Parathyroid adenoma (tissue), 2 donors: ENCODE measurements around the gene VAC14.
A peak's percentile ranks its signal among the peaks of the same experiment; 100 is the strongest.

Source experiments
- H2AFZ ChIP-seq: fragments of 300-600 bp; sonication (generic); one replicate; pipeline ENCODE4 v1.7.0; 2017; ENCODE audit warnings: antibody characterized with exemption, mild to moderate bottlenecking
- H3K27ac ChIP-seq: fragments of 300-600 bp; sonication (generic); one replicate; pipeline ENCODE4 v1.7.0; 2017
- H3K27me3 ChIP-seq: fragments of 300-600 bp; sonication (generic); one replicate; pipeline ENCODE4 v1.7.0; 2017; ENCODE audit warnings: low read length; ENCODE audit not compliant: control insufficient read depth, insufficient read depth
- H3K36me3 ChIP-seq: fragments of 300-600 bp; sonication (generic); one replicate; pipeline ENCODE4 v1.7.0; 2017; ENCODE audit warnings: low read length; ENCODE audit not compliant: control insufficient read depth, insufficient read depth
- H3K4me1 ChIP-seq: fragments of 300-600 bp; sonication (generic); one replicate; pipeline ENCODE4 v1.7.0; 2017; ENCODE audit warnings: control low read depth
- H3K4me2 ChIP-seq: fragments of 300-600 bp; sonication (generic); one replicate; pipeline ENCODE4 v1.7.0; 2017; ENCODE audit warnings: low read length
- H3K4me3 ChIP-seq: fragments of 300-600 bp; sonication (generic); one replicate; pipeline ENCODE4 v1.7.0; 2017; ENCODE audit warnings: low read depth, low read length
- H3K79me2 ChIP-seq: fragments of 300-600 bp; sonication (generic); one replicate; pipeline ENCODE4 v1.7.0; 2017; ENCODE audit warnings: control low read depth
- H3K9ac ChIP-seq: fragments of 300-600 bp; sonication (generic); one replicate; pipeline ENCODE4 v1.7.0; 2017; ENCODE audit warnings: mild to moderate bottlenecking
- H3K9me3 ChIP-seq: fragments of 300-600 bp; sonication (generic); one replicate; pipeline ENCODE4 v1.7.0; 2017; ENCODE audit warnings: low read length; ENCODE audit not compliant: control insufficient read depth
- TF ChIP-seq, protein P1 (sequence below): fragments of 300-600 bp; sonication (generic); IDR thresholded peaks from one replicate; pipeline ENCODE4 v1.7.0; 2017; ENCODE audit warnings: antibody characterized with exemption, mild to moderate bottlenecking
- donor health status: primary hyperparathyroidism.

VAC14 gene

DNA sequence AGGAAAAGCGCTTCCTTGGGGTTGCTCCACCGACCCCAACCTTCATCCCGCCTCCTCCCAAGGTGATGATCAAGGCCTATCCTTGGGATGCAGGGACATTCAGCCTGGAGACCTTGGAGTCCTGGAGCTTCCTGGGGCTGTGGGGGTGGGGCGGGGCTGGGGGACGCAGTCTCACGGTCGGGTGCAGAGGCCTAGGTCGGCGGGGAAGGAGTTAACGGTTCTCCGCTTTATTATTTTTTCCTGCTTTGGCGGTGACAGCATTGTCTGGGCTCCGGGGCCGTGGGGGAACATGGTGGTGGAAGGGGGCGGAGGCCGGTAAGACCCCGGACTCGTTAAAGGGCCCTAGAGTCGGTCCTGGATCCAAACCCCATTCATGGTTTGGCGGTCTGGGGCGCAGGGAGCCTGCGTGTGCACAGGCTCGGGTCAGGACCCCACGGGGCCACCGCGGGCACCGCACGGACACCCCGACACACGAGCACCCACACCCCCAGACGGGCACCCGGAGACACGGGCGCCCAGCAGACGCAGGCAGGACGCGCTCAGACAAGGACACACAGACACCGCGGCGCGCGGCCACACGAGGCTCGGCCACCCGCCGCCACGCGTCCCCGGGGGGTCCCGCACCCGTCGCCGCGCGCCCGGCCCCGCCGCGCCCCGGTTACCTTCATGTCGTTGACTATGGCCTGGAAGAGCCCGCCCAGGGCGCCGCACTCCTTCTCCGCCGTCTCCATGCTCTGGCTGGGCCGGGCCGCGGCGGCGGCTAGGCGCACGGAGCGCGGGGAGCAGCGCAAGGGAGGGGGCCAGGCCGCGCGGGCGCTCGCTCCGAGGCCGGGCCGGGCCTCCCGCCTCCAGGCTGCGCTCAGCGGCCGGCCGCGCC, 115.7 kb downstream of the VAC14 start:
- no peaks in the 10 kb centered on the region for H3K36me3 ChIP-seq
- peaks cover 16% of the 10 kb centered on the region for H3K79me2 ChIP-seq
- H3K4me2 ChIP-seq = peak overlapping the region; percentile 64
- peak overlapping the region; percentile 28 for H3K9ac ChIP-seq
- H3K27ac ChIP-seq = no peak overlapping the region
- H2AFZ ChIP-seq = peak overlapping the region; percentile 42
- H3K4me3 ChIP-seq = peak overlapping the region; percentile 67
- peaks cover 21% of the 10 kb centered on the region for H3K4me1 ChIP-seq
- TF ChIP-seq, protein P1, sequence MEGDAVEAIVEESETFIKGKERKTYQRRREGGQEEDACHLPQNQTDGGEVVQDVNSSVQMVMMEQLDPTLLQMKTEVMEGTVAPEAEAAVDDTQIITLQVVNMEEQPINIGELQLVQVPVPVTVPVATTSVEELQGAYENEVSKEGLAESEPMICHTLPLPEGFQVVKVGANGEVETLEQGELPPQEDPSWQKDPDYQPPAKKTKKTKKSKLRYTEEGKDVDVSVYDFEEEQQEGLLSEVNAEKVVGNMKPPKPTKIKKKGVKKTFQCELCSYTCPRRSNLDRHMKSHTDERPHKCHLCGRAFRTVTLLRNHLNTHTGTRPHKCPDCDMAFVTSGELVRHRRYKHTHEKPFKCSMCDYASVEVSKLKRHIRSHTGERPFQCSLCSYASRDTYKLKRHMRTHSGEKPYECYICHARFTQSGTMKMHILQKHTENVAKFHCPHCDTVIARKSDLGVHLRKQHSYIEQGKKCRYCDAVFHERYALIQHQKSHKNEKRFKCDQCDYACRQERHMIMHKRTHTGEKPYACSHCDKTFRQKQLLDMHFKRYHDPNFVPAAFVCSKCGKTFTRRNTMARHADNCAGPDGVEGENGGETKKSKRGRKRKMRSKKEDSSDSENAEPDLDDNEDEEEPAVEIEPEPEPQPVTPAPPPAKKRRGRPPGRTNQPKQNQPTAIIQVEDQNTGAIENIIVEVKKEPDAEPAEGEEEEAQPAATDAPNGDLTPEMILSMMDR = no peak
- H3K27me3 ChIP-seq = no peaks in the 10 kb centered on the region
- no peaks in the 10 kb centered on the region for H3K9me3 ChIP-seq

DNA sequence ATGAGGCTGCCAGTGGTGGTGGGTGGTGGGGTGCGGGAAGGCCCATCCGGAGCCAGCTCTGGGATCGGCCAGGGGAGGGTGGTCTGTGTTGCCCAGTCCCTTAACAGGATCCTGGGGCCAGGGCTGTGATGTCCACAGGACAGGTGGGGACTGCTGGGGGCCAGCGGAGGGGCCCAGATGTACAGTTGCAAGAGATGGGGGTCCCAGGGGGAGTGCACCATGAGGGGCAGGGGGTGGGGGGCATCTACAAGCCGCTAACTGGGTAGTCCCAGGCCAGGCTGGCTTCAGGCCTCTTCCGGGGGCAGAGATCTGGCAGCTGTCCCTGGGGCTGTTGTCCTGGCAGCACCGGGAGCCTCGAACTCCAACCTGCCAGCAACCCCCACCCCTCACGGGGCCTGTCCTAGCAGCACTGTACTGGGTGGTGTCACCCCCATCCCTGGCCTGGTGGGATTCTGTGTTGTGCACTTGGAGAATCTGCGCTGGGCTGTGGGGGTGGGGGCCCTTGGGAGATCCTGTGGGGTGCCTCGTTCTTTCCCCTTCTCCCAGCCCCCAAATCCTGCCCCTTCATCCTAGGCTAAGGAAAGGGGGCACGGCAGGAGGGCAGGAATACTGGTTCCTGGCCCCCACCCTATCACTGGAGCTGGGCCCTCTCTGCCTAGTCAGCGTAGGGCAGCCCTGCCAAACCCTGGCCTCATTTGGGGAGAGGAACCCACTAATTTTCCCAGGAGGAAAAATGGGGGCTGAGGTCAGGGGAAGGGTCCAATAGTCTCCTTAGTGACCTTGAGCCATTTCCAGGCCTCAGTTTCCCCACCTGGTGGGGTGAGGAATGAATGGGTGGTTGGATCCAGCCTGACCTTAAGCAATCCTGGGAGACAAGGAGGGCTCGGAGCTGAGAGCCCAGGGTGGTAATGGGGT, 116.6 kb downstream of the VAC14 start:
- Histone ChIP-seq H3K79me2 (peaks cover 16% of the 10 kb centered on the region), H3K9ac (no peak overlapping the region), H3K27me3 (no peaks in the 10 kb centered on the region), H3K4me1 (peaks cover 21% of the 10 kb centered on the region), H3K4me2 (peak overlapping the region; percentile 64), H2AFZ (no peak overlapping the region), H3K36me3 (no peaks in the 10 kb centered on the region), H3K4me3 (peak overlapping the region; percentile 67), H3K27ac (no peak overlapping the region), H3K9me3 (no peaks in the 10 kb centered on the region)
- TF ChIP-seq, protein P1 = no peak

DNA sequence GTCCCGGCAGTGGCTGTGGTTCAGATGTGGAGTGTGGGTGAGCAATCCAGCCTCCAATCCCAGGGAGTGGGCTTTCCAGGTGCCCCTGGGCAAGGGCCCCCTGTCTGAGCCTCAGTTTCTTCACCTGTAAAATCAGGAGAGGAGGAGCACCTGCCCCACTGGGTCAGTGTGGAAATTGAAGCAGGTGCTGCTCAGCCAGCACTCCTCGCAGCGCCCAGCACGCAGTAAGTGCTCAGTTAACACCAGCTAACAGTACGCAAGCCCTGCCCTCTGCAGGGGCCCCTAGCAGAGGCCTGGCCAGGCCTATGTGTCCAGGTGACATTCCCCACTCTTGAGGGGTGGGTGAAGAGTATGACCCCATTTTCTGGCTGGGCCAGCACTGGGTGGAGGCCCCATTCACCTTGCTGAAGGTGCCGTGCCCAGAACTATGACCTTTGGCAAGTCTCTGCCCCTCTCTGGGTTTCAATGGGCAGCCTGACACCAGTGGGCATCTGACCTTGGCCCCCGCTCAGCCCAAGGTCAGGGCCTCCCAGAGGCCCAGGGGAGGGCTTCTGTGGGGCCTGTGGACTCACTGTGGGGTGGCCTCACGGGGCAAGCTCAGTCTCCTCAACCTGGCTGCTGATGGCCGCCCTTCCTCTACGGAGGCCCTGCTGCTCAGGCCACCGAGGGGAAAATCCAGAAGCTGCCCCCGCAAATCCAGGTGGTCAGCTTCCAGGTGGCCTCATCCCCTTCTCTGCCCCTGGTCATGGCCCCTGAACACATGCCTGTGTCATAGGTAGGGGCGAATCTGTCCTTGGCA, 117.6 kb downstream of the VAC14 start:
- no peak overlapping the region for H3K4me2 ChIP-seq
- H3K27me3 ChIP-seq = no peaks in the 10 kb centered on the region
- peaks cover 16% of the 10 kb centered on the region for H3K79me2 ChIP-seq
- H2AFZ ChIP-seq = no peak overlapping the region
- no peak overlapping the region for H3K27ac ChIP-seq
- no peaks in the 10 kb centered on the region for H3K9me3 ChIP-seq
- TF ChIP-seq, protein P1 = no peak
- no peaks in the 10 kb centered on the region for H3K36me3 ChIP-seq
- peak overlapping the region; percentile 9 for H3K4me3 ChIP-seq
- H3K4me1 ChIP-seq = peaks cover 21% of the 10 kb centered on the region
- H3K9ac ChIP-seq = no peak overlapping the region

DNA sequence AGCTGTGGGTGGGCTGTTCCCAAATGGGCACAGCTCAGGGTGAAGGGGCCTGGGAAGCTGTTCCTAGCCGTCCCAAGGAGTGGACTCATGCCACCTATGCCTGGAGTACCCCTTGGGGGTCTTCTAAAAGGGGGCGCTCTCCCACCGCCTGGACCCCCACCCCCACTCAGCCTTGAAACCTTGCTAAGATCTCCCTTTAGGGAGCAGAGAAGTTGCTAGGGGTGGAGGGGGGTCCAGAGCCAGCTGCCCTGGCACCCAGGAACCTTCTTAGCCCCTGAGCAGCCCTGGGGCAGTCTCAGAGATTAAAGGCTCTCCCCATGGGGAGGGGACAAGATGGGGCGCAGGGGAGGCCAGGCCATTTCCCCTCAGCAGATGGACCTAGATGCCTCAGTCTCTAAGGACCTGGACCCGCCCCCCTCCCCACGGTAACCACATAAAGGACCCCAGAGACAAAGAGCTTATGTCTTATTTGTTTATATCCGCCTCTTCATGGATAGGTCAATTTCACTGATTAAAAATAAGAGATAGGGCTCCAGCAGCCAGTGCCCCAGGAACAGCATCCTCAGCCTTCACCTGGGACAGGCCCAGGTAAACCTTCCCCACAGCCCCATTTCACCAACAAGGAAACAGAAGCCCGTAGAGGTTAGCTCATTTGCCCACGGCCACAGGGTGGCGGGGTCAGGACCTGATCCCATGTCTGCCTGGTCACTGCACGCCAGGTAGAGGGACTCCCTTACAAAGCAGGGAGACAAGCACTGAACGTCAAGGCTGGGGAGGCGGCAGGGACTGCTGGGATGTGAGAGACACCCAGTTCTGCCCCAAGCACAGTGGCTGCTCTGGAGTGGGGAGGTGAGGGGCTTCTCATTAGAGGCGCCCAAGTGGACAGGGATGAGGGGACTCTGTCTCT, 118.5 kb downstream of the VAC14 start:
- TF ChIP-seq, protein P1 = no peak
- Histone ChIP-seq H3K9ac (no peak overlapping the region), H2AFZ (no peak overlapping the region), H3K79me2 (peaks cover 16% of the 10 kb centered on the region), H3K27me3 (no peaks in the 10 kb centered on the region), H3K4me3 (no peak overlapping the region), H3K4me1 (peaks cover 19% of the 10 kb centered on the region), H3K4me2 (no peak overlapping the region), H3K9me3 (no peaks in the 10 kb centered on the region), H3K36me3 (no peaks in the 10 kb centered on the region), H3K27ac (no peak overlapping the region)
